Smooth muscle cell (in vitro differentiated cells): Measurements from ENCODE around the gene TRPM4. TPM values are rescaled to one million over a fixed set of nuclear protein-coding genes. Genes with fewer than 3 reads are reported as not detected.

ENCODE experiments used
- DNase-seq: peaks from one replicate; lab custom pipeline; 2025; ENCODE audit not compliant: unreplicated experiment; lab: John Stamatoyannopoulos, UW
- H2AFZ ChIP-seq: fragments of 200-600 bp; sonication (generic); 2 replicates; pipeline ENCODE4 v1.6.0; 2016; ENCODE audit warnings: antibody characterized with exemption, low read depth, mild to moderate bottlenecking
- H3F3A ChIP-seq: fragments of 200-600 bp; sonication (generic); 2 replicates; pipeline ENCODE4 v1.6.0; 2017; ENCODE audit warnings: antibody characterized with exemption, low read depth
- H3K27ac ChIP-seq: fragments of 200-600 bp; sonication (generic); 2 replicates; pipeline ENCODE4 v1.5.1; 2016; ENCODE audit warnings: low read depth, mild to moderate bottlenecking
- H3K27me3 ChIP-seq: fragments of 200-600 bp; sonication (generic); 2 replicates; pipeline ENCODE4 v1.6.1; 2016; ENCODE audit warnings: low read depth, mild to moderate bottlenecking
- H3K36me3 ChIP-seq: fragments of 200-600 bp; sonication (generic); 2 replicates; pipeline ENCODE4 v1.5.1; 2016; ENCODE audit warnings: low read depth
- H3K4me1 ChIP-seq: fragments of 200-600 bp; sonication (generic); 2 replicates; pipeline ENCODE4 v1.5.1; 2016; ENCODE audit warnings: low read depth
- H3K4me2 ChIP-seq: fragments of 200-600 bp; sonication (generic); 2 replicates; pipeline ENCODE4 v1.6.0; 2016; ENCODE audit warnings: mild to moderate bottlenecking
- H3K4me3 ChIP-seq: fragments of 200-600 bp; sonication (generic); 2 replicates; pipeline ENCODE4 v1.5.1; 2016; ENCODE audit warnings: mild to moderate bottlenecking
- H3K79me2 ChIP-seq: fragments of 200-600 bp; sonication (generic); 2 replicates; pipeline ENCODE4 v1.6.0; 2016; ENCODE audit warnings: low read depth, mild to moderate bottlenecking
- H3K9ac ChIP-seq: fragments of 200-600 bp; sonication (generic); 2 replicates; pipeline ENCODE4 v1.6.0; 2016; ENCODE audit warnings: low read depth
- H3K9me3 ChIP-seq: fragments of 200-600 bp; sonication (generic); replicated peaks from 2 replicates; pipeline ENCODE4 v1.5.1; 2016; ENCODE audit warnings: low read depth
- H4K20me1 ChIP-seq: fragments of 200-600 bp; sonication (generic); 2 replicates; pipeline ENCODE4 v1.6.0; 2016; ENCODE audit warnings: low read depth
- CTCF ChIP-seq: fragments of 200-600 bp; sonication (generic); IDR thresholded peaks from 2 replicates; pipeline ENCODE4 v1.5.1; 2017; ENCODE audit warnings: borderline replicate concordance, mild to moderate bottlenecking, antibody characterized with exemption; ENCODE audit not compliant: insufficient read depth, poor library complexity, severe bottlenecking
- WGBS: methylation state at CpG from one replicate; pipeline ENCODE4 v1.1.7; 2016; ENCODE audit warnings: low lambda C conversion rate; 5-methylcytosine and 5-hydroxymethylcytosine counted together
- polyA plus RNA-seq: library from polyadenylated mRNA; unstranded; fragments of >200 nt; fragmentation: Nextera tagmentation; extraction: Ambion mirVana; gene quantifications from 2 replicates; pipeline ENCODE4 v1.2.1, GENCODE V29; 2016
- total RNA-seq: library from RNA; depleted of rRNA; stranded (reverse); fragments of >200 nt; gene quantifications from 2 replicates; pipeline ENCODE4 v1.2.3, GENCODE V29; 2014

TRPM4 gene
- total RNA-seq (15.0 and 27.7 TPM in 2 replicates), polyA plus RNA-seq (32.1 and 47.0 TPM in 2 replicates)

GRCh38 chr19:49157445-49158224, at the start of gene TRPM4:
Gene TRPM4 (plus strand): TSS chr19:49157792. CDS start chr19:49157867, 75 bp downstream.
- H3K4me2 ChIP-seq: peak within 1 kb of the TSS; percentile 99
- no peaks in the 10 kb centered on the region for H3F3A ChIP-seq
- H3K36me3 ChIP-seq: no peaks in the 10 kb centered on the region
- H3K4me3 ChIP-seq: peak within 1 kb of the TSS; percentile 93
- peaks cover 11% of the 10 kb centered on the region for H3K79me2 ChIP-seq
- no peak within 1 kb of the TSS for H3K27ac ChIP-seq
- DNase-seq: peak; percentile 73
- H3K9ac ChIP-seq: peak within 1 kb of the TSS; percentile 68
- no peaks in the 10 kb centered on the region for H3K9me3 ChIP-seq
- TF ChIP-seq CTCF: no peak
- peak within 1 kb of the TSS; percentile 63 for H2AFZ ChIP-seq
- 0% methylated on average over 29 of the region's 41 CpGs for WGBS
- H3K4me1 ChIP-seq: peaks cover 4% of the 10 kb centered on the region
- peaks cover 14% of the 10 kb centered on the region for H4K20me1 ChIP-seq
- H3K27me3 ChIP-seq: no peaks in the 10 kb centered on the region

GRCh38 chr19:49109051-49109450, 48.5 kb upstream of the TRPM4 start:
- TF ChIP-seq CTCF: no peak
- no peaks in the 10 kb centered on the region for H3K9me3 ChIP-seq
- H3K27me3 ChIP-seq: no peaks in the 10 kb centered on the region
- 66% methylated on average over 5 of the region's 5 CpGs for WGBS
- H3K9ac ChIP-seq: no peak overlapping the region
- no peaks in the 10 kb centered on the region for H3K36me3 ChIP-seq
- DNase-seq: no peak
- peaks cover 11% of the 10 kb centered on the region for H3K4me1 ChIP-seq
- H3K4me2 ChIP-seq: no peak overlapping the region
- no peak overlapping the region for H2AFZ ChIP-seq
- H3F3A ChIP-seq: peaks cover 24% of the 10 kb centered on the region
- peaks cover 62% of the 10 kb centered on the region for H4K20me1 ChIP-seq
- no peak overlapping the region for H3K27ac ChIP-seq
- peaks cover 3% of the 10 kb centered on the region for H3K79me2 ChIP-seq
- no peak overlapping the region for H3K4me3 ChIP-seq

- H3K27ac ChIP-seq: no peak overlapping the region
- no peak for DNase-seq
- H4K20me1 ChIP-seq: peaks cover 55% of the 10 kb centered on the region
- peaks cover 3% of the 10 kb centered on the region for H3K79me2 ChIP-seq
- H3K4me3 ChIP-seq: no peak overlapping the region
- H3K36me3 ChIP-seq: no peaks in the 10 kb centered on the region
- H3K9ac ChIP-seq: no peak overlapping the region
- no peak for TF ChIP-seq CTCF
- peaks cover 24% of the 10 kb centered on the region for H3F3A ChIP-seq
- no peak overlapping the region for H2AFZ ChIP-seq
- H3K4me2 ChIP-seq: no peak overlapping the region
- no peaks in the 10 kb centered on the region for H3K9me3 ChIP-seq
- H3K27me3 ChIP-seq: no peaks in the 10 kb centered on the region
- WGBS: 89% methylated on average over 8 of the region's 8 CpGs
- H3K4me1 ChIP-seq: peaks cover 11% of the 10 kb centered on the region
These were observed 47.9 kb upstream of the TRPM4 start for GRCh38 chr19:49109569-49110233.
